ENCODE measurements around the gene GSTP1.
A peak's percentile ranks its signal among the peaks of the same experiment; 100 is the strongest.
"Not testable (repeated sequence)": the region's sequence is repeated elsewhere in the genome, so short reads cannot be mapped to it uniquely, and the experiment has no call there.

The GSTP1 gene

GRCh38 chr11:67599149-67599548 lies 15.5 kb downstream of the GSTP1 start:
- no peak for DNase-seq

- DNase-seq: no peak
These were observed 16.9 kb downstream of the GSTP1 start for GRCh38 chr11:67600324-67601029.

- no peak for DNase-seq
These were observed 17.5 kb downstream of the GSTP1 start for GRCh38 chr11:67601098-67601497.

GRCh38 chr11:67604119-67604518 lies 20.5 kb downstream of the GSTP1 start:
- not testable (repeated sequence) for DNase-seq

- DNase-seq: no peak
These were observed 21.2 kb downstream of the GSTP1 start for GRCh38 chr11:67604815-67605214.

- no peak for DNase-seq
These were observed 21.8 kb downstream of the GSTP1 start for GRCh38 chr11:67605231-67606011.

GRCh38 chr11:67606093-67606491 lies 22.5 kb downstream of the GSTP1 start:
- no peak for DNase-seq

- DNase-seq: peak; percentile 97
These were observed 23.1 kb downstream of the GSTP1 start, which contains the start of gene NDUFV1 for GRCh38 chr11:67606492-67607295. TSS of gene NDUFV1 (plus strand) at chr11:67606936. CDS start at chr11:67607005, 69 bp downstream.

GRCh38 chr11:67607507-67607906 lies 23.9 kb downstream of the GSTP1 start:
- DNase-seq: no peak

- DNase-seq: no peak
These were observed 24.9 kb downstream of the GSTP1 start for GRCh38 chr11:67608486-67608885.

- DNase-seq: no peak
These were observed 25.7 kb downstream of the GSTP1 start for GRCh38 chr11:67609316-67609715.

GRCh38 chr11:67610302-67610868 lies 26.8 kb downstream of the GSTP1 start:
- DNase-seq: no peak

GRCh38 chr11:67611165-67611564 lies 27.6 kb downstream of the GSTP1 start:
- DNase-seq: no peak

- DNase-seq: no peak
These were observed 28.3 kb downstream of the GSTP1 start for GRCh38 chr11:67611704-67612587.

- no peak for DNase-seq
These were observed 29.1 kb downstream of the GSTP1 start for GRCh38 chr11:67612751-67613150.

- no peak for DNase-seq
These were observed 29.8 kb downstream of the GSTP1 start for GRCh38 chr11:67613313-67613959.

- DNase-seq: peak; percentile 26
These were observed 30.5 kb downstream of the GSTP1 start for GRCh38 chr11:67613960-67614715.

- no peak for DNase-seq
These were observed 31.4 kb downstream of the GSTP1 start for GRCh38 chr11:67614730-67615714.

- no peak for DNase-seq
These were observed 32.3 kb downstream of the GSTP1 start for GRCh38 chr11:67615728-67616430.
